ENCODE data around the gene CYP2C19. TPM values are rescaled to one million over a fixed set of nuclear protein-coding genes. Genes with fewer than 3 reads are reported as not detected.

The CYP2C19 gene
- total RNA-seq (2022; extraction: Qiagen RNA extraction; ENCODE audit: low read depth): 0.02 TPM in 1 of 5 replicates, not detected in the others

DNA sequence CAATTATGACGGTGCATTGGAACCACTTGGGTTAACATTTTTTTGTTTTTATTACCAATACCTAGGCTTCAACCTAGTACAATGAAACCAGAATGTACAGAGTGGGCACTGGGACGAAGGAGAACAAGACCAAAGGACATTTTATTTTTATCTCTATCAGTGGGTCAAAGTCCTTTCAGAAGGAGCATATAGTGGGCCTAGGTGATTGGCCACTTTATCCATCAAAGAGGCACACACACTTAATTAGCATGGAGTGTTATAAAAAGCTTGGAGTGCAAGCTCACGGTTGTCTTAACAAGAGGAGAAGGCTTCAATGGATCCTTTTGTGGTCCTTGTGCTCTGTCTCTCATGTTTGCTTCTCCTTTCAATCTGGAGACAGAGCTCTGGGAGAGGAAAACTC, at the start of gene CYP2C19:
TSS of gene CYP2C19 (plus strand) at position 289 of the 400 bp plus-strand sequence. CDS start at position 314, 25 bp downstream.

Other genes with a start within 250 kb of the CYP2C19 start
- gene HELLS, start 216.9 kb upstream of the CYP2C19 start, total RNA-seq (2022; extraction: Qiagen RNA extraction; ENCODE audit: low read depth): 28.8 to 36.0 TPM (median 31.7 TPM) in 5 replicates
- 0.07 to 0.14 TPM (median 0.11 TPM) in 4 of 5 replicates, not detected in the other for gene CYP2C18, start 79.0 kb upstream of the CYP2C19 start, total RNA-seq (2022; extraction: Qiagen RNA extraction; ENCODE audit: low read depth)
- gene CYP2C9, start 176.0 kb downstream of the CYP2C19 start, total RNA-seq (2022; extraction: Qiagen RNA extraction; ENCODE audit: low read depth): 0.07 to 0.11 TPM in 2 of 5 replicates, not detected in the others